B cell (primary cell): ENCODE results near the gene MGA. TPM values are rescaled to one million over a fixed set of nuclear protein-coding genes. Genes with fewer than 3 reads are reported as not detected.

ENCODE experiments used
- ATAC-seq: fragments of 200-7000 bp; cut with Tn5 transposase; one replicate; pipeline ENCODE4 v1.10.0; 2021; ENCODE audit warnings: low read depth, mild to moderate bottlenecking, moderate number of reproducible peaks, moderate library complexity
- CTCF ChIA-PET: fragments of 350-600 bp; sonication (Branson Sonifier 250); formaldehyde crosslinking; loops from one replicate; lab custom pipeline; 2021; ENCODE audit warnings: antibody characterized with exemption, inconsistent platforms; lab: Charles Lee
- POLR2A ChIA-PET: fragments of 350-600 bp; sonication (Branson Sonifier 250); formaldehyde crosslinking; loops from one replicate; lab custom pipeline; 2021; ENCODE audit warnings: antibody characterized with exemption; lab: Charles Lee
- DNase-seq: peaks from one replicate; pipeline ENCODE4 v3.0.0; 2013
- H2AFZ ChIP-seq: 2 replicates; pipeline ENCODE4 v1.6.1; 2012; ENCODE audit warnings: mild to moderate bottlenecking, low read depth, low read length; ENCODE audit not compliant: insufficient read depth, poor library complexity, severe bottlenecking
- H3K27ac ChIP-seq, 2 donors: 1 replicate in 1 of 2; 2 replicates in 1 of 2; pipeline ENCODE4 v1.5.1; 2012 to 2013; ENCODE audit warnings: low read length in 2 of 2, mild to moderate bottlenecking in 2 of 2, moderate library complexity in 1 of 2
- H3K27me3 ChIP-seq, 4 experiments: fragments of 200-600 bp in 1 of 4; sonication (generic) in 1 of 4; replicated peaks in 1 of 4; 1 replicate in 2 of 4; 2 replicates in 2 of 4; pipeline versions ENCODE4 v1.6.1 to v1.7.0; 2013 to 2016; ENCODE audit warnings: low read length in 3 of 4, mild to moderate bottlenecking in 2 of 4, mixed read lengths in 1 of 4, moderate library complexity in 1 of 4; ENCODE audit not compliant: insufficient read depth in 4 of 4, control insufficient read depth in 3 of 4; ENCODE audit errors: control extremely low read depth in 1 of 4
- H3K36me3 ChIP-seq, 2 experiments: replicated peaks in 1 of 2; 1 replicate in 1 of 2; 2 replicates in 1 of 2; pipeline versions ENCODE4 v1.6.1 to v1.7.1; 2013; ENCODE audit warnings: low read length in 1 of 2; ENCODE audit not compliant: insufficient read depth in 2 of 2, control insufficient read depth in 1 of 2; ENCODE audit errors: control extremely low read depth in 1 of 2, extremely low read depth in 1 of 2
- H3K4me1 ChIP-seq, 2 donors: fragments of 200-600 bp in 1 of 2; sonication (generic) in 1 of 2; 1 replicate in 1 of 2; 2 replicates in 1 of 2; pipeline versions ENCODE4 v1.5.1 to v1.6.1; 2013 to 2017; ENCODE audit warnings: low read length in 2 of 2; ENCODE audit not compliant: control insufficient read depth in 2 of 2, insufficient read depth in 2 of 2
- H3K4me2 ChIP-seq: replicated peaks from 2 replicates; pipeline ENCODE3; 2012; ENCODE audit warnings: mild to moderate bottlenecking, low read depth, low read length; ENCODE audit not compliant: poor library complexity, severe bottlenecking
- H3K4me3 ChIP-seq, 5 experiments: fragments of 200-600 bp in 1 of 5; sonication (generic) in 1 of 5; 1 replicate in 3 of 5; 2 replicates in 2 of 5; pipeline versions ENCODE4 v1.5.1 to v1.7.0; 2011 to 2016; ENCODE audit warnings: low read length in 4 of 5, mild to moderate bottlenecking in 4 of 5, low read depth in 2 of 5, control low read depth in 1 of 5, moderate library complexity in 1 of 5; ENCODE audit not compliant: insufficient read depth in 1 of 5; ENCODE audit errors: control extremely low read depth in 1 of 5, extremely low read depth in 1 of 5
- H3K79me2 ChIP-seq: fragments of 200-600 bp; sonication (generic); one replicate; pipeline ENCODE4 v1.6.0; 2016; ENCODE audit warnings: low read length; ENCODE audit not compliant: control insufficient read depth, insufficient read depth
- H3K9ac ChIP-seq: fragments of 200-600 bp; sonication (generic); 2 replicates; pipeline ENCODE4 v1.6.1; 2017; ENCODE audit warnings: mild to moderate bottlenecking, low read length, moderate library complexity
- H3K9me3 ChIP-seq, 3 donors: one replicate each; pipeline versions ENCODE4 v1.6.1 to v1.7.1; 2013; ENCODE audit warnings: low read length in 2 of 3; ENCODE audit not compliant: control insufficient read depth in 2 of 3, insufficient read depth in 1 of 3; ENCODE audit errors: control extremely low read depth in 1 of 3
- H4K20me1 ChIP-seq: 2 replicates; pipeline ENCODE4 v1.6.0; 2012; ENCODE audit warnings: mild to moderate bottlenecking, low read length; ENCODE audit not compliant: insufficient read depth, control insufficient read depth, poor library complexity, severe bottlenecking
- H3K27ac Mint-ChIP-seq: one replicate; pipeline ENCODE4 v1.8.0; 2021; ENCODE audit warnings: mixed read lengths
- H3K27me3 Mint-ChIP-seq: one replicate; pipeline ENCODE4 v1.8.0; 2021; ENCODE audit warnings: mixed read lengths
- H3K4me1 Mint-ChIP-seq: one replicate; pipeline ENCODE4 v1.8.0; 2021; ENCODE audit warnings: mixed read lengths
- H3K4me3 Mint-ChIP-seq: one replicate; pipeline ENCODE4 v1.8.0; 2021; ENCODE audit warnings: mixed read lengths
- H3K9me3 Mint-ChIP-seq: one replicate; pipeline ENCODE4 v1.8.0; 2022; ENCODE audit warnings: mixed read lengths; ENCODE audit not compliant: insufficient read depth
- EZH2 ChIP-seq: IDR thresholded peaks from 2 replicates; pipeline ENCODE4 v1.6.1; 2012; ENCODE audit warnings: borderline replicate concordance, low read depth, mild to moderate bottlenecking, moderate library complexity, low read length; ENCODE audit not compliant: insufficient read depth, poor library complexity, severe bottlenecking
- WGBS: methylation state at CpG from one replicate; pipeline ENCODE4 v1.1.5; 2013; ENCODE audit warnings: missing lambda C conversion rate; ENCODE audit not compliant: insufficient coverage; 5-methylcytosine and 5-hydroxymethylcytosine counted together
- intact Hi-C: fragments of 100-400 bp; cut with micrococcal nuclease; formaldehyde crosslinking; loops from one replicate; pipeline ENCODE4 v1.10.0; 2022
- polyA plus RNA-seq: library from polyadenylated mRNA; depleted of rRNA; stranded (reverse); fragments of >200 nt; gene quantifications from 2 replicates; pipeline ENCODE4 v1.2.3, GENCODE V29; 2012
- total RNA-seq, 2 donors: library from RNA; stranded (reverse); fragments of 120-200 nt in 1 of 2; gene quantifications; 1 replicate in 1 of 2; 2 replicates in 1 of 2; pipeline versions ENCODE4 v1.2.3 to v1.2.4, GENCODE V29; 2013 to 2022
- TF ChIP-seq, protein P1 (sequence below): fragments of 200-600 bp; IDR thresholded peaks from one replicate; pipeline ENCODE4 v1.8.0; 2022; ENCODE audit warnings: antibody characterized with exemption, mild to moderate bottlenecking

The MGA gene
- total and polyA plus RNA-seq, 2 donors (not counting 1 experiment from before 2014, with no cell fraction given): 5.4 to 79.7 TPM

DNA sequence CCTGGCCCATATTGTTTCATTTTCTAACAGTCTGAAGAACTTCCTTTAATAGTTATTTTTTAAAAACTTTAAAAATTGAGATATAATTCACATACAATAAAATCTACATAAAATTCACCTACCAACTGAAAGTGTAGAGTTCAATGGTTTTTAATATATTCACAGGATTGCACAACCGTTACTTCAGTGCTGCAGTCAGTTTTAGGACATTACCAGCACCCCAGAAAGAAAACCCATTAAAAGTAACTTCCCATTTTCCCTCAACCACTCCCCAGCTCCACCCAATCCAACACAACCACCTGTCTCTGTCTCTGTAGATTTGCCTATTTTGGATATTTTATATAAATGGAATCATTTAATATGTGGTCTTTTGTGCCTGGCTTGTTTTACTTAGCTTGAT lies 29.6 kb downstream of the MGA start:
- no peak overlapping the region for H3K4me3 Mint-ChIP-seq
- Histone ChIP-seq H3K4me1 (peaks cover 13 to 29% of the 10 kb centered on the region in 2 donors), H3K27ac (peak overlapping the region in 1 of 2 donors; percentile 31), H3K9me3 (no peaks in the 10 kb centered on the region), H3K27me3 (no peaks in the 10 kb centered on the region), H3K36me3 (no peaks in the 10 kb centered on the region), H4K20me1 (peaks cover 66% of the 10 kb centered on the region), H3K9ac (no peak overlapping the region), H3K4me2 (peak overlapping the region; percentile 6), H3K79me2 (peaks cover 97% of the 10 kb centered on the region), H2AFZ (no peak overlapping the region), H3K4me3 (no peak overlapping the region)
- TF ChIP-seq, protein P1, sequence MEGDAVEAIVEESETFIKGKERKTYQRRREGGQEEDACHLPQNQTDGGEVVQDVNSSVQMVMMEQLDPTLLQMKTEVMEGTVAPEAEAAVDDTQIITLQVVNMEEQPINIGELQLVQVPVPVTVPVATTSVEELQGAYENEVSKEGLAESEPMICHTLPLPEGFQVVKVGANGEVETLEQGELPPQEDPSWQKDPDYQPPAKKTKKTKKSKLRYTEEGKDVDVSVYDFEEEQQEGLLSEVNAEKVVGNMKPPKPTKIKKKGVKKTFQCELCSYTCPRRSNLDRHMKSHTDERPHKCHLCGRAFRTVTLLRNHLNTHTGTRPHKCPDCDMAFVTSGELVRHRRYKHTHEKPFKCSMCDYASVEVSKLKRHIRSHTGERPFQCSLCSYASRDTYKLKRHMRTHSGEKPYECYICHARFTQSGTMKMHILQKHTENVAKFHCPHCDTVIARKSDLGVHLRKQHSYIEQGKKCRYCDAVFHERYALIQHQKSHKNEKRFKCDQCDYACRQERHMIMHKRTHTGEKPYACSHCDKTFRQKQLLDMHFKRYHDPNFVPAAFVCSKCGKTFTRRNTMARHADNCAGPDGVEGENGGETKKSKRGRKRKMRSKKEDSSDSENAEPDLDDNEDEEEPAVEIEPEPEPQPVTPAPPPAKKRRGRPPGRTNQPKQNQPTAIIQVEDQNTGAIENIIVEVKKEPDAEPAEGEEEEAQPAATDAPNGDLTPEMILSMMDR: no peak
- TF ChIP-seq EZH2: no peak
- peaks cover 59% of the 10 kb centered on the region for H3K4me1 Mint-ChIP-seq
- DNase-seq (no peak), ATAC-seq (no peak)
- WGBS: 88% methylated on average over 1 of the region's 1 CpG
- CTCF ChIA-PET: interaction anchor here (1.1 kb wide), 1 partner anchor 9 kb away, joined by 3 read pairs; no protein-coding TSS in a partner anchor
- no peaks in the 10 kb centered on the region for H3K27me3 Mint-ChIP-seq
- intact Hi-C loops: no loop called here
- H3K27ac Mint-ChIP-seq: no peak overlapping the region
- H3K9me3 Mint-ChIP-seq: no peaks in the 10 kb centered on the region
- POLR2A ChIA-PET: no interaction called here

DNA sequence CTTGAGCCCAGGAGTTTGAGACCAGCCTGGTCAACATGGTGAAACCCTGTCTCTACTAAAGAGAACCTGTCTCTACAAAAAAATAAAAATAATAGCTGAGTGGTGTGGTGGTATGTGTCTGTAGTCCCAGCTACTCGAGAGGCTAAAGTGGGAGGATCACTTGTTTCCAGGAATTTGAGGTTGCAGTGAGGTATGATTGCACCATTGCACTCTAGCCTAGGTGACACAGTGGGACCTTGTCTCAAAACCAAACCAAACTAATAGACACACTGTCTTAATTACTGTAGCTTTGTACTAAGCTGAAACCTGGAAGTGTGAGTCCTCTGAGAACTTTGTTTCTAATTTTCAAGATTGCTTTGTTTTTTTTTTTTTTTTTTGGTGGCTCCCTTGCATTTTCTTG lies 30.4 kb downstream of the MGA start:
- ATAC-seq: no peak
- intact Hi-C loops: no loop called here
- H3K4me2 ChIP-seq: no peak overlapping the region
- H3K4me1 Mint-ChIP-seq: peaks cover 61% of the 10 kb centered on the region
- no peak overlapping the region for H3K9ac ChIP-seq
- H3K4me3 ChIP-seq: no peak overlapping the region
- no peaks in the 10 kb centered on the region for H3K27me3 Mint-ChIP-seq
- no peak overlapping the region for H3K27ac Mint-ChIP-seq
- H4K20me1 ChIP-seq: peaks cover 66% of the 10 kb centered on the region
- no peaks in the 10 kb centered on the region for H3K36me3 ChIP-seq
- no peak for DNase-seq
- peaks cover 97% of the 10 kb centered on the region for H3K79me2 ChIP-seq
- no peaks in the 10 kb centered on the region for H3K9me3 Mint-ChIP-seq
- H3K27ac ChIP-seq: peak overlapping the region in 1 of 2 donors; percentile 18
- H3K4me1 ChIP-seq: peaks cover 14 to 33% of the 10 kb centered on the region in 2 donors
- H2AFZ ChIP-seq: no peak overlapping the region
- H3K4me3 Mint-ChIP-seq: no peak overlapping the region
- ChIA-PET CTCF (interaction anchor here (1.1 kb wide), 1 partner anchor 10 kb away, joined by 3 read pairs; no protein-coding TSS in a partner anchor), POLR2A (no interaction called here)
- TF ChIP-seq, protein P1: no peak
- TF ChIP-seq EZH2: no peak
- no peaks in the 10 kb centered on the region for H3K27me3 ChIP-seq
- WGBS: no CpG with 5 or more reads among the region's 1 CpG
- no peaks in the 10 kb centered on the region for H3K9me3 ChIP-seq
